ENCODE data around the gene SORCS2. TPM values are rescaled to one million over a fixed set of nuclear protein-coding genes. Genes with fewer than 3 reads are reported as not detected.

The SORCS2 gene
- total and polyA plus RNA-seq, 3 donors from 2014 or later: 2.7 to 4.6 (median 2.9) TPM

GRCh38 chr4:7388627-7389026, 196.3 kb downstream of the SORCS2 start:
- H3K9me3 ChIP-seq: no peaks in the 10 kb centered on the region
- H3K27ac ChIP-seq: no peak overlapping the region
- no peaks in the 10 kb centered on the region for H3K4me1 ChIP-seq
- H3K36me3 ChIP-seq (ENCODE audit: low read depth, missing control alignments): no peaks in the 10 kb centered on the region
- WGBS, 2 donors: 83 to 92% methylated on average over 13 of the region's 13 CpGs
- H3K4me3 ChIP-seq: no peak overlapping the region
- H3K27me3 ChIP-seq: no peaks in the 10 kb centered on the region
- intact Hi-C loops (cut with DNase I; ENCODE audit: low total_unique reads): no loop called here
- DNase-seq: no peak
- no peak for TF ChIP-seq POLR2A (IDR thresholded peaks at IDR 0.05)
- TF ChIP-seq, protein P1, sequence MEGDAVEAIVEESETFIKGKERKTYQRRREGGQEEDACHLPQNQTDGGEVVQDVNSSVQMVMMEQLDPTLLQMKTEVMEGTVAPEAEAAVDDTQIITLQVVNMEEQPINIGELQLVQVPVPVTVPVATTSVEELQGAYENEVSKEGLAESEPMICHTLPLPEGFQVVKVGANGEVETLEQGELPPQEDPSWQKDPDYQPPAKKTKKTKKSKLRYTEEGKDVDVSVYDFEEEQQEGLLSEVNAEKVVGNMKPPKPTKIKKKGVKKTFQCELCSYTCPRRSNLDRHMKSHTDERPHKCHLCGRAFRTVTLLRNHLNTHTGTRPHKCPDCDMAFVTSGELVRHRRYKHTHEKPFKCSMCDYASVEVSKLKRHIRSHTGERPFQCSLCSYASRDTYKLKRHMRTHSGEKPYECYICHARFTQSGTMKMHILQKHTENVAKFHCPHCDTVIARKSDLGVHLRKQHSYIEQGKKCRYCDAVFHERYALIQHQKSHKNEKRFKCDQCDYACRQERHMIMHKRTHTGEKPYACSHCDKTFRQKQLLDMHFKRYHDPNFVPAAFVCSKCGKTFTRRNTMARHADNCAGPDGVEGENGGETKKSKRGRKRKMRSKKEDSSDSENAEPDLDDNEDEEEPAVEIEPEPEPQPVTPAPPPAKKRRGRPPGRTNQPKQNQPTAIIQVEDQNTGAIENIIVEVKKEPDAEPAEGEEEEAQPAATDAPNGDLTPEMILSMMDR (IDR thresholded peaks at IDR 0.05): no peak

DNA sequence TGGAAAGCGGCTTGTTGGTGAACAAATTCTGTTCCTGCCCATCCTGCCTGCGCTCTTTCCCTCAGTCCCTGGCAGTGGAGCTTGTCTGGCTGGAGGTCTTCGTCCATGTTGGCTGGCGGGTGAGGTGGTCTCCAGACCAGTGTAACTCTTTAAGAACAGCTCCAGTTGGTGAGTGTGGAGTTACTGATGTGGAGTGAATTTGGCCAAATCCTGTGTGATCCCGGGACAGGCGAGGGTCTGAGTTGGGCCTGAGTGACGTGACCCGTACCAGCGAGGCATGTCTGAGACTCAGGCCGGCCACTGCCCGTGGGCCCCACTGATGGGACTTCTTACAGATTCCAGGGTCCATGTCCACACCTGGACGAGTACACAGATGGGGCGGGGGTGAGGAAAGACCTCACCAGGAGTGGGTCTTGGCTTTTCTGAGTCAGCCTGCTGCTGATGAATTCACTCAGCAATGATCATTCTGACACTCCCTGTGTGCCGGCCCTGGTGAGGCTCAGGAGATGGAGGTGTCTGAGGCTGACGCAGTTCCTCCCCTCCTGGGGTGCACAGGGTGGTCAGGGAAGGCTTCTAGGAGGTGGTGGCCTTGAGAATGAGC, 196.9 kb downstream of the SORCS2 start:
- H3K4me3 ChIP-seq: no peak overlapping the region
- H3K4me1 ChIP-seq: no peaks in the 10 kb centered on the region
- H3K27ac ChIP-seq: no peak overlapping the region
- H3K36me3 ChIP-seq (ENCODE audit: low read depth, missing control alignments): no peaks in the 10 kb centered on the region
- H3K27me3 ChIP-seq: no peaks in the 10 kb centered on the region
- intact Hi-C loops (cut with DNase I; ENCODE audit: low total_unique reads): no loop called here
- TF ChIP-seq, protein P1 (IDR thresholded peaks at IDR 0.05): no peak
- no peak for TF ChIP-seq POLR2A (IDR thresholded peaks at IDR 0.05)
- no peaks in the 10 kb centered on the region for H3K9me3 ChIP-seq
- no peak for DNase-seq
- 86 to 97% methylated on average over 11 to 15 of the region's 15 CpGs for WGBS, 2 donors

DNA sequence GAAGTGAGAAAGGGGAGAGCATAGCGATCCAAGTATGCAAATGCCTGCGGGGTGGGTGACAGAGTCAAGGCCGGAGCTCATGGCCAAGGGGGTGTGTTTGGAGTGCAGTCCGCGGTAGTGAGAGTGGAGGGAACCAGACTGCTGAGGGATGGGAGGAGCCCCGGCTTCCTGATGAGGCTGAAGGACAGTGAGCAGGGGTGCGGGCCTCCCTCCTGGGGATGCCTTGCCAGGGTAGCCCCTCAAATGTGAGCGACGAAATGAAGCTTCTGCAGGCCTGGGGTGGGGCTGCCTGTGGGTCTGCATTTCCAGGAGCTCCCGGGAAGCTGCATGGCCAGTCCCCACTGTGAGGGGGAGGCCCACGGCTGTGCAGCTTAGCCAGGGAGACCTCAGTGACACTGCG, 197.4 kb downstream of the SORCS2 start:
- WGBS, 2 donors: 39 to 43% methylated on average over 9 to 12 of the region's 12 CpGs
- intact Hi-C loops (cut with DNase I; ENCODE audit: low total_unique reads): no loop called here

GRCh38 chr4:7390336-7390735, 198.0 kb downstream of the SORCS2 start:
- DNase-seq: no peak
- Histone ChIP-seq H3K36me3 (ENCODE audit: low read depth, missing control alignments) (no peaks in the 10 kb centered on the region), H3K27ac (no peak overlapping the region), H3K4me1 (no peaks in the 10 kb centered on the region), H3K9me3 (no peaks in the 10 kb centered on the region), H3K4me3 (no peak overlapping the region), H3K27me3 (no peaks in the 10 kb centered on the region)
- TF ChIP-seq, protein P1 (IDR thresholded peaks at IDR 0.05): no peak
- TF ChIP-seq POLR2A (IDR thresholded peaks at IDR 0.05): no peak
- WGBS, 2 donors: 91 to 96% methylated on average over 13 of the region's 13 CpGs
- intact Hi-C loops (cut with DNase I; ENCODE audit: low total_unique reads): no loop called here

More for the DNA sequence above, 197.4 kb downstream of the SORCS2 start:
- peak; percentile 56 for DNase-seq
- H3K27ac ChIP-seq: no peak overlapping the region
- no peaks in the 10 kb centered on the region for H3K36me3 ChIP-seq (ENCODE audit: low read depth, missing control alignments)
- no peak overlapping the region for H3K4me3 ChIP-seq
- no peaks in the 10 kb centered on the region for H3K27me3 ChIP-seq
- H3K9me3 ChIP-seq: no peaks in the 10 kb centered on the region
- no peak for TF ChIP-seq POLR2A (IDR thresholded peaks at IDR 0.05)
- TF ChIP-seq, protein P1 (IDR thresholded peaks at IDR 0.05): no peak
- H3K4me1 ChIP-seq: no peaks in the 10 kb centered on the region
